ENCODE data around the gene SPRR2B.
"Not testable (repeated sequence)": the region's sequence is repeated elsewhere in the genome, so short reads cannot be mapped to it uniquely, and the experiment has no call there.

The SPRR2B gene

GRCh38 chr1:153032677-153033308 lies 38.6 kb downstream of the SPRR2B start:
- DNase-seq: no peak

- DNase-seq: no peak
Observed at GRCh38 chr1:153032073-153032472, 39.3 kb downstream of the SPRR2B start.

- DNase-seq: no peak
Observed at GRCh38 chr1:153030895-153031294, 40.5 kb downstream of the SPRR2B start, which contains the start of gene SPRR1B. Gene SPRR1B, plus strand, starts transcription at chr1:153031203. Its CDS starts 1,143 bp downstream, at chr1:153032346.

- DNase-seq: no peak
Observed at GRCh38 chr1:153028766-153029165, 42.6 kb downstream of the SPRR2B start.

GRCh38 chr1:153025797-153026196 lies 45.6 kb downstream of the SPRR2B start:
- no peak for DNase-seq

- no peak for DNase-seq
Observed at GRCh38 chr1:153024413-153024812, 47.0 kb downstream of the SPRR2B start.

GRCh38 chr1:153023109-153023508 lies 48.3 kb downstream of the SPRR2B start:
- DNase-seq: no peak

GRCh38 chr1:153022340-153022739 lies 49.1 kb downstream of the SPRR2B start:
- not testable (repeated sequence) for DNase-seq

GRCh38 chr1:153021829-153022228 lies 49.6 kb downstream of the SPRR2B start:
- not testable (repeated sequence) for DNase-seq
